H9 (cell line): ENCODE data around the gene PRKAR2B. TPM values are rescaled to one million over a fixed set of nuclear protein-coding genes. Genes with fewer than 3 reads are reported as not detected.

Experiments used
- DNase-seq: peaks from one replicate; pipeline ENCODE4 v3.0.0-alpha.2; 2017
- H2AFZ ChIP-seq: one replicate; pipeline ENCODE4 v1.6.1; 2013; ENCODE audit warnings: mild to moderate bottlenecking, low read length, control low read depth, moderate library complexity
- H2AK5ac ChIP-seq: 2 replicates; pipeline ENCODE4 v1.6.1; 2013; ENCODE audit warnings: low read length, control low read depth, mixed read lengths; ENCODE audit not compliant: insufficient read length
- H2BK120ac ChIP-seq: one replicate; pipeline ENCODE4 v1.6.1; 2013; ENCODE audit warnings: low read depth, mild to moderate bottlenecking, low read length, control low read depth, inconsistent platforms; ENCODE audit not compliant: poor library complexity, severe bottlenecking
- H2BK12ac ChIP-seq: 2 replicates; pipeline ENCODE4 v1.6.1; 2013; ENCODE audit warnings: low read length, control low read depth, mixed read lengths, low read depth; ENCODE audit not compliant: insufficient read length
- H2BK15ac ChIP-seq: 2 replicates; pipeline ENCODE4 v1.6.1; 2013; ENCODE audit warnings: low read depth, low read length, control low read depth
- H2BK20ac ChIP-seq: one replicate; pipeline ENCODE4 v1.6.1; 2013; ENCODE audit warnings: low read depth, mild to moderate bottlenecking, low read length, control low read depth, inconsistent platforms; ENCODE audit not compliant: poor library complexity, severe bottlenecking
- H2BK5ac ChIP-seq: 2 replicates; pipeline ENCODE4 v1.6.1; 2013; ENCODE audit warnings: low read length, control low read depth, mixed read lengths; ENCODE audit not compliant: insufficient read length
- H3K14ac ChIP-seq: 2 replicates; pipeline ENCODE4 v1.6.1; 2013; ENCODE audit warnings: low read length, control low read depth; ENCODE audit not compliant: insufficient read depth
- H3K18ac ChIP-seq: 2 replicates; pipeline ENCODE4 v1.6.1; 2013; ENCODE audit warnings: low read depth, mild to moderate bottlenecking, mixed read lengths, low read length, control low read depth; ENCODE audit not compliant: insufficient read length
- H3K23ac ChIP-seq: 2 replicates; pipeline ENCODE4 v1.6.1; 2013; ENCODE audit warnings: low read length, control low read depth, mixed read lengths, low read depth; ENCODE audit not compliant: insufficient read length
- H3K23me2 ChIP-seq: 2 replicates; pipeline ENCODE4 v1.6.1; 2013; ENCODE audit warnings: low read depth, mild to moderate bottlenecking, mixed read lengths, low read length, control low read depth; ENCODE audit not compliant: insufficient read length, poor library complexity, severe bottlenecking
- H3K27ac ChIP-seq: 2 replicates; pipeline ENCODE4 v1.5.1; 2013; ENCODE audit warnings: low read length, control low read depth, mixed read lengths, low read depth; ENCODE audit not compliant: insufficient read length
- H3K27me3 ChIP-seq: 2 replicates; pipeline ENCODE4 v1.6.1; 2013; ENCODE audit warnings: low read length, control low read depth, inconsistent platforms; ENCODE audit not compliant: insufficient read depth
- H3K4ac ChIP-seq: 2 replicates; pipeline ENCODE4 v1.6.1; 2013; ENCODE audit warnings: low read depth, mild to moderate bottlenecking, control low read depth, inconsistent platforms, low read length, moderate library complexity
- H3K4me1 ChIP-seq: 2 replicates; pipeline ENCODE4 v1.6.1; 2013; ENCODE audit warnings: low read length, control low read depth, inconsistent platforms; ENCODE audit not compliant: insufficient read depth
- H3K4me2 ChIP-seq: 2 replicates; pipeline ENCODE4 v1.6.1; 2013; ENCODE audit warnings: low read length, control low read depth, mixed read lengths; ENCODE audit not compliant: insufficient read length, insufficient read depth
- H3K56ac ChIP-seq: 2 replicates; pipeline ENCODE4 v1.6.1; 2013; ENCODE audit warnings: low read depth, mild to moderate bottlenecking, mixed read lengths, low read length, control low read depth; ENCODE audit not compliant: insufficient read length
- H3K79me1 ChIP-seq: 2 replicates; pipeline ENCODE4 v1.6.1; 2013; ENCODE audit warnings: low read depth, mild to moderate bottlenecking, moderate library complexity, low read length, control low read depth, inconsistent platforms; ENCODE audit not compliant: insufficient read depth, poor library complexity, severe bottlenecking
- H3K79me2 ChIP-seq: 2 replicates; pipeline ENCODE4 v1.6.1; 2013; ENCODE audit warnings: low read length, control low read depth, inconsistent platforms; ENCODE audit not compliant: insufficient read depth
- H3K9ac ChIP-seq: 2 replicates; pipeline ENCODE4 v1.6.1; 2013; ENCODE audit warnings: low read length, control low read depth, mixed read lengths; ENCODE audit not compliant: insufficient read length; ENCODE audit errors: extremely low read depth
- H3K9me3 ChIP-seq: one replicate; pipeline ENCODE4 v1.6.1; 2013; ENCODE audit warnings: low read depth, low read length, inconsistent platforms; ENCODE audit not compliant: control insufficient read depth
- H3T11ph ChIP-seq: one replicate; pipeline ENCODE4 v1.6.1; 2013; ENCODE audit warnings: mild to moderate bottlenecking, low read length, control low read depth, inconsistent platforms
- H4K20me1 ChIP-seq: one replicate; pipeline ENCODE4 v1.6.1; 2013; ENCODE audit not compliant: control insufficient read depth, insufficient read length, insufficient read depth
- H4K5ac ChIP-seq: 2 replicates; pipeline ENCODE4 v1.6.1; 2013; ENCODE audit warnings: low read depth, mild to moderate bottlenecking, mixed read lengths, low read length, control low read depth; ENCODE audit not compliant: insufficient read length
- H4K8ac ChIP-seq: replicated peaks from 2 replicates; pipeline ENCODE4 v1.6.1; 2013; ENCODE audit warnings: low read length, control low read depth, mixed read lengths, low read depth; ENCODE audit not compliant: insufficient read length
- H4K91ac ChIP-seq: 2 replicates; pipeline ENCODE4 v1.6.1; 2013; ENCODE audit warnings: low read depth, mild to moderate bottlenecking, moderate library complexity, mixed read lengths, low read length, control low read depth; ENCODE audit not compliant: insufficient read length
- H3K27ac Mint-ChIP-seq, 3 experiments: 2 replicates in 2 of 3; 3 replicates in 1 of 3; pipeline ENCODE4 v1.8.0; 2020 to 2021; ENCODE audit warnings: mixed read lengths in 3 of 3, mild to moderate bottlenecking in 1 of 3, moderate library complexity in 1 of 3
- H3K27me3 Mint-ChIP-seq: 2 replicates; pipeline ENCODE4 v1.8.0; 2021; ENCODE audit warnings: low read depth, mild to moderate bottlenecking, moderate library complexity, mixed read lengths
- H3K36me3 Mint-ChIP-seq, 3 experiments: 2 replicates in 2 of 3; 3 replicates in 1 of 3; pipeline ENCODE4 v1.8.0; 2020 to 2021; ENCODE audit warnings: low read depth in 3 of 3, mixed read lengths in 3 of 3; ENCODE audit not compliant: insufficient read depth in 1 of 3
- H3K4me1 Mint-ChIP-seq, 2 experiments: 2 replicates each; pipeline ENCODE4 v1.8.0; 2020; ENCODE audit warnings: mixed read lengths in 2 of 2
- H3K4me3 Mint-ChIP-seq, 2 experiments: 2 replicates in 1 of 2; 3 replicates in 1 of 2; pipeline ENCODE4 v1.8.0; 2020 to 2021; ENCODE audit warnings: mild to moderate bottlenecking in 2 of 2, mixed read lengths in 2 of 2, moderate library complexity in 1 of 2
- H3K9me3 Mint-ChIP-seq, 2 experiments: 2 replicates in 1 of 2; 3 replicates in 1 of 2; pipeline ENCODE4 v1.8.0; 2020; ENCODE audit warnings: mild to moderate bottlenecking in 2 of 2, mixed read lengths in 2 of 2, moderate library complexity in 1 of 2
- CTCF ChIP-seq: fragments of 200-600 bp; sonication (generic); conservative IDR thresholded peaks from 3 replicates; pipeline ENCODE4 v1.8.0; 2021; ENCODE audit warnings: antibody characterized with exemption, mild to moderate bottlenecking
- WGBS: extraction: QIAGEN DNeasy Blood & Tissue Kit; methylation state at CpG from one replicate; pipeline ENCODE4 v1.1.7; 2013; ENCODE audit warnings: missing lambda C conversion rate, low lambda C conversion rate, mixed read lengths; ENCODE audit not compliant: insufficient read length; ENCODE audit errors: extremely low coverage; 5-methylcytosine and 5-hydroxymethylcytosine counted together
- total RNA-seq: library from RNA; stranded (reverse); gene quantifications from 2 replicates; pipeline ENCODE4 v1.2.1, GENCODE V29; 2021

PRKAR2B gene
- total RNA-seq, 1 experiment from 2014 or later: 16.6 TPM

DNA sequence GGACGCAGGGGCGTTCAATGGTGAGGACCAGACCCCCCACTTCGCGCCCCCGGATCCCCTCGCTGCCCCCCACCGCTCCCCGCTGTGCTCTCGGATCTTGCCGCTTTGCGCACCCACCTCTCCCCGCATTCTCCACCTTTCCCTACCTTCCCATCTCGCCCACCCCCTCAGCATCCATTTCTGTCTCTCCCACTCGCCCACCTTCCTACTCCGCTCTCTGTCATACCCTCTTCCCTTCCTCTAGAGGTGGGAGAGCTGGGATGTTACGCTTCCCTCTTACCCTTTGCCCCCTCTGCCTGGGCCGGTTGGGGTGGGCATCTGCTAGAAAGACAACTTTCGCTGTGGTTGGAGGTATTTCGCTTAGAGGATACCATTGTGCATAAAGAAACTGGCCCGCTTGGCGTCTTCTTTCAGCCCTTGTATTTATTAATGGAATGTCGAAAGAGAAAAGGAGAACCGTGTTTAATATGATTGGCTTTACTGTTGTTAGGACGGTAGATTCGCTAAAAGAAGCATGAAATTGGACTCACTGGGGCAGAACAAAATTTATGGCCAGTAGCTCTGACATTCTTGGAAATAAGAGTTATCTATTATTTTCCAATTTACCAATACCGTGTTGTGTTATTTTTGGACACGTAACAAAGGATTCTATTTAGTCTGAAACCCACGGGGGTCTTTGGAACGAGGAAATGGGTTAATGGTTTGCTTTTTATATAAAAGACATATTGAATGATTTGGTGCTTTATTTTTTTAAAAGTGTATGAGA is 873 bp downstream of the PRKAR2B start:
- peaks cover 16% of the 10 kb centered on the region for H3K27me3 Mint-ChIP-seq
- H2BK5ac ChIP-seq: no peak overlapping the region
- H3K4ac ChIP-seq: no peak overlapping the region
- no peaks in the 10 kb centered on the region; the same call in 1 of the 2 replicates for H3K79me2 ChIP-seq
- peaks cover 5% of the 10 kb centered on the region for H3K23me2 ChIP-seq
- peak overlapping the region; percentile 82 to 87 for H3K4me3 Mint-ChIP-seq
- no peaks in the 10 kb centered on the region for H3K79me1 ChIP-seq
- H2AK5ac ChIP-seq: no peak overlapping the region
- H3T11ph ChIP-seq: no peak overlapping the region
- H2BK20ac ChIP-seq: no peak overlapping the region
- H3K9ac ChIP-seq: peak overlapping the region; percentile 2
- H3K27ac Mint-ChIP-seq: 0 out of 7 replicates have a peak overlapping the region, but pooled peaks of 1 of the 3 experiments have one; percentile 10
- no peak for DNase-seq
- no peak overlapping the region for H4K91ac ChIP-seq
- H3K14ac ChIP-seq: no peak overlapping the region
- no peak overlapping the region for H4K5ac ChIP-seq
- H3K18ac ChIP-seq: no peak overlapping the region
- peak overlapping the region; percentile 54 for H3K4me2 ChIP-seq
- H2BK120ac ChIP-seq: no peak overlapping the region
- no peak for TF ChIP-seq CTCF
- no peaks in the 10 kb centered on the region; a peak in 1 of 7 replicates for H3K36me3 Mint-ChIP-seq
- H2AFZ ChIP-seq: no peak overlapping the region
- H3K9me3 Mint-ChIP-seq: no peaks in the 10 kb centered on the region
- no peak overlapping the region for H2BK15ac ChIP-seq
- no peak overlapping the region for H2BK12ac ChIP-seq
- H3K4me1 ChIP-seq: peaks cover 5% of the 10 kb centered on the region; the same call in 1 of the 2 replicates
- peaks cover 30 to 38% of the 10 kb centered on the region in 2 experiments for H3K4me1 Mint-ChIP-seq
- H3K9me3 ChIP-seq: no peaks in the 10 kb centered on the region
- H3K56ac ChIP-seq: no peak overlapping the region
- no peaks in the 10 kb centered on the region for H4K20me1 ChIP-seq
- H3K27me3 ChIP-seq: no peaks in the 10 kb centered on the region
- no peak overlapping the region for H4K8ac ChIP-seq
- H3K23ac ChIP-seq: no peak overlapping the region
- no peak overlapping the region for H3K27ac ChIP-seq
- WGBS: no CpG with 5 or more reads among the region's 29 CpGs
